GM19240 (cell line): Measurements from ENCODE around the gene BAZ1A.

Experiments
- DNase-seq: peaks from one replicate; pipeline ENCODE4 v3.0.0; 2011; ENCODE audit warnings: low spot score; ENCODE audit not compliant: insufficient read length

Gene BAZ1A, protein sequence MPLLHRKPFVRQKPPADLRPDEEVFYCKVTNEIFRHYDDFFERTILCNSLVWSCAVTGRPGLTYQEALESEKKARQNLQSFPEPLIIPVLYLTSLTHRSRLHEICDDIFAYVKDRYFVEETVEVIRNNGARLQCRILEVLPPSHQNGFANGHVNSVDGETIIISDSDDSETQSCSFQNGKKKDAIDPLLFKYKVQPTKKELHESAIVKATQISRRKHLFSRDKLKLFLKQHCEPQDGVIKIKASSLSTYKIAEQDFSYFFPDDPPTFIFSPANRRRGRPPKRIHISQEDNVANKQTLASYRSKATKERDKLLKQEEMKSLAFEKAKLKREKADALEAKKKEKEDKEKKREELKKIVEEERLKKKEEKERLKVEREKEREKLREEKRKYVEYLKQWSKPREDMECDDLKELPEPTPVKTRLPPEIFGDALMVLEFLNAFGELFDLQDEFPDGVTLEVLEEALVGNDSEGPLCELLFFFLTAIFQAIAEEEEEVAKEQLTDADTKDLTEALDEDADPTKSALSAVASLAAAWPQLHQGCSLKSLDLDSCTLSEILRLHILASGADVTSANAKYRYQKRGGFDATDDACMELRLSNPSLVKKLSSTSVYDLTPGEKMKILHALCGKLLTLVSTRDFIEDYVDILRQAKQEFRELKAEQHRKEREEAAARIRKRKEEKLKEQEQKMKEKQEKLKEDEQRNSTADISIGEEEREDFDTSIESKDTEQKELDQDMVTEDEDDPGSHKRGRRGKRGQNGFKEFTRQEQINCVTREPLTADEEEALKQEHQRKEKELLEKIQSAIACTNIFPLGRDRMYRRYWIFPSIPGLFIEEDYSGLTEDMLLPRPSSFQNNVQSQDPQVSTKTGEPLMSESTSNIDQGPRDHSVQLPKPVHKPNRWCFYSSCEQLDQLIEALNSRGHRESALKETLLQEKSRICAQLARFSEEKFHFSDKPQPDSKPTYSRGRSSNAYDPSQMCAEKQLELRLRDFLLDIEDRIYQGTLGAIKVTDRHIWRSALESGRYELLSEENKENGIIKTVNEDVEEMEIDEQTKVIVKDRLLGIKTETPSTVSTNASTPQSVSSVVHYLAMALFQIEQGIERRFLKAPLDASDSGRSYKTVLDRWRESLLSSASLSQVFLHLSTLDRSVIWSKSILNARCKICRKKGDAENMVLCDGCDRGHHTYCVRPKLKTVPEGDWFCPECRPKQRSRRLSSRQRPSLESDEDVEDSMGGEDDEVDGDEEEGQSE (N-terminal part only)

DNA sequence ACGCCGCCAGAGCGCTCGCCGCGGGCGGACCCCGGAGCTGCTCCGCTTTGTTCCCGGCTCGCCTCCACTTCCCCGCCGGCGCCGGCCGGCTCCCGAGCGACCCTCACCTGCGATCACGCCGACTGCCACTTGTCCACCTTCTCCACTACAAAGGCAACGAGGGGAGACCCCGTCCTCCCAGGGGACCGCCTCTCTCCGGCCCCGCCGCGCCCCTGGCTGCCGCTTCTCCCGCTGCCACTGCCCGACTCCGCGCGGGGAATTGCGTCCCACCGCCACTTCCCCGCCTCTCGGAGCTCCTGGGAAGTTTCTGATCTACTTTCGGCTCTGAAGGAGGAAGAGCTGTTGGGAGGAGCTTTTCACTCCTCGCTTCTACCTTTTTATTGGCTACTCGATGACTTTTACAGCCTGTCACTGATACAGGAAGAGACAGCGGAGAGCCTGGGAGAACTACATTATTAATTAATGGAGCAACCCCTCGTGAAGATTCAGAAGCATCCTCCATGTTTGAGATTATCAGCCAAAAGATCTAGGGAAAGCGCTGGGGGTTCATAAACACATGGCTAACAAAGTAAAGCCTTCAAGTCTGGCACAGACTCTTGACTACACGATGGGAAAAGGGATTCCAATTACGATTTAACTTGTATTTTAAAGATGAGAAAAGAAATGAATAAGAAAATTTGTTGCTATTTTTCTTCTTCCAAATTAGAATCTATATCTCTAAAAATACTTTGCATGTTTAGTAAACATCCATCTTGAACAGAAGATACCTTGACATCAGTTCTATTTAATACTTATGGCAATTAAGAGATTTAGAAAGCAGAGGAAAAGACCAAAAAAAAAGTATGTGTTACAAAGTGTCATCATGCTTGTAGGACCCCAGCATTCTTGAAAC is at the start of gene BAZ1A:
BAZ1A (minus strand) TSS at position 330 of the 892 bp plus-strand sequence. CDS start 756 bp downstream, outside the sequence.
- DNase-seq = peak; percentile 42

DNA sequence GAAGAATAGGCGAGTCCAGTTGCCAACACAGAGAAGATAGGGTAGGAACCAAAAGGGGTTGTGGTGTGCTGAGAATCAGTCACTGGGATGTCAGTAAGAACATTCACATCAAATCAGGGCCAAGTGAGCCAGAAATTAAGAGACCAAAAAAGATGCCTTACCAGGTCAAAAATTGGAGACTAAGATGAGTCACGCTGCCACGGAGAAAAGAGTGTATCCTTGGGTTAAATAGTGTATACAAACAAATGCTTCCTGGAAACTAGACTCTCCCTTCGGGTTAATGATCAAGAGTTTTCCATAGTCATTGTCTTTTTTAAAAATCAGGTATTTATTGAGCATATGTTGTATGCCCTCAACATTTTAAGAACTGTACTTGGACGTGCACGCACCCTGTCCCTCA is 45.2 kb upstream of the BAZ1A start:
- DNase-seq = no peak

DNA sequence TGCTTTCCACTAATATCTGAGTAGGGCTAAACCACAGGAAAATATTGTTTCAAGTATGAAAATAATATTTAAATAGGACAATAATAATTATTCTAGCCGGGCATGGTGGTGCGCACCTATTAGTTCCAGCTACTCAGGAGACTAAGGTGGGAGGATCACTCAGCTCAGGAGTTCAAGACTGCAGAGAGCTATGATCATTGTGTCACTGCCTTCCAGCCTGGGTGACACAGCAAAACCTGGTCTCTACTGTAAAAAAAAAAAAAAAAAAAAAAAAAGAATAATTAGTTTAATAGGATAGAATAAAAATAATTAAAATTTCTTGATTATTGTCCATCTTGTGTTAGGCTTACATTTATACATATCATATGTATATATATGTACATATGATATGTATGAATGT is 38.5 kb upstream of the BAZ1A start:
- DNase-seq = no peak

DNA sequence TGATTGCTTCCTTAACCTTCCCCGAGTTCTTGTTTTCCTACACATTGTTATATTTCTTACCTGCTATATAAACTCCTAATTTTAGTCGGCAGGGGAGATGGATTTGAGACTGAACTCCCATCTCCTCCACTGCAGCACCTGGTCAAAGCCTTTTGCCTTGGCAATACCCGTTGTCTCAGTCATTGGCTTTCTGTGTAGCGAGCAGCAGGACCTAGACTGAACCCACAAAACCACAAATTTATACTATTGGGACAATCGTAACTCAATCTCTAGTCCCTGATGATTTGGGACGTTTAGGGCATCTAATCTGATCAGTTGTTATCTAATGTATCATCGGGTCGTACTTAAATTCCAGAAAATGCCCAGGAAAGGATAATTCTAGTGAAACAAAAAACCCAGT is 37.8 kb upstream of the BAZ1A start:
- DNase-seq = no peak

DNA sequence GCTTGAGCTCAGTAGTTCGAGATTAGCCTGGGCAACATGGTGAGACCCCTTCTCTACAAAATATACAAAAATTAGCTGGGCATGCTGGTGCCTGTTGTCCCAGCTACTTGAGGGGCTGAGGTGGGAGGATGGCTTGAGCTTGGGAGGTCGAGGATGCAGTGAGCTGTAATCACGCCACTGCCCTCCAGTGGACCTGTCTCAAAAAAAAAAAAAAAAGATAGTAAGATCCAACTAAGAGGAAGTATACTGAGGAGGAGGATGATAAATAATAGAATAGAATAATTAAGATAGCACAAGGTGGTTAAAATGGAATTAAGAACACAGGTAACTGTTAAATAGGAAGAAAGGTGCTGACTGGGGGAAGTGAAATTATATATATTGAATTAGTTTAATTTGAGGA is 37.0 kb upstream of the BAZ1A start:
- DNase-seq = no peak

DNA sequence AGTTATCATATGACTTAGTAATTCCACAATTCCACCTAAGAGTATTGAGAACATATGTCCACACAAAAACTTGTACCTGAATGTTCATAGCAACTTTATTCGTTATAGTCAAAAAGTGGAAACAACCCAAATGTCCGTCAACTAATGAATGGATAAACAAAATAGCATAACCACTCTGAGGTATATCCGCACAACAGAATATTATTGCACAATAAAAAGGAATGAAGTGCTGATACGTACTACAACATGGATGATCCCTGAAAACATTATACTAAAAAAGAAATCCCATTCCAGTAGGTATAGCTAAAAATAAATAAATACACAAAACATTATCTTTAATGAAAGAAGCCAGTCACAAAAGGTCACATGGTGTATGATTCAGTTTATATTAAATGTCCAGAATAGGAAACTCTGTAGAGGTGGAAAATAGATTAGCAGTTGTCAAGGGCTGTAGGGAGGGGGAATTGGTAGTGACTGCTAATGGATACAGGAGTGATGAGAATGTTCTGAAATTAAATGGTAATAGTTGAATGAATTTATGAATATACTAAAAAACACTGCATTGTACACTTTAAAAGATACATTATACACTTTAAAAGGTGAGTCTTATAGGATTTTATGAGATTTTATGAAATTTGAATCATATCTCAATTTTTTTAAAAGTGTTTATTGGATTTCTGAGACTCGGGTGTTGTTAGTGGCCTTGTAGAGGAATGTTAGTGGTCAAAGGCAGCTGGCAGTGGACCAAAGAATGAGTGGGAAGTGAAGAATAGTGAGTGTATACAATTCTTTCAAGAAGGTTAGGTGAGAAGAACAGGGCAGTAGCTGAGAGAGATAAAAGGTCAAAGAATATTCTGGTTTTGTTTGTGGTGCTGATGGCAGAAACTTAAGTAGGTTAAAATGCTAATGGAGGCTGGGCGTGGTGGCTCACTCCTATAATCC is 36.3 kb upstream of the BAZ1A start:
- DNase-seq = no peak

DNA sequence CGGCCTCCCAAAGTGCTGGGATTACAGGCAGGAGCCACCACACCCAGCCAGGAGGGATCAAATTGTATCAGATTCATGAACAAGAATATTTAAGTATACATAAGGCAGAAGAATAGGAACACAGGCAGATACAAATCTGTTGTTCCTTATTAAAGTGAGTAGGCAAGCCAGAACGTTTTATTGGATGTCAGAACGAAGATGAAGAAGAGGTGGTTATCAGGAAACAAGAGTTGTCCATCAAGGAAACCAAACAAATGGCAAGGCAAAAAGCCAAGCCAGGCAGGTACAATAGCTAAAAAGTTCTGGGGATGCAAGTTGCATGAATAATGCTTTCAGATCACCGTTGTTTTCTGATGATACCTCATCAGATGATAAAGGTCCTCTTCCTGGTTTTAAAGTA is 31.1 kb upstream of the BAZ1A start:
- DNase-seq = no peak

DNA sequence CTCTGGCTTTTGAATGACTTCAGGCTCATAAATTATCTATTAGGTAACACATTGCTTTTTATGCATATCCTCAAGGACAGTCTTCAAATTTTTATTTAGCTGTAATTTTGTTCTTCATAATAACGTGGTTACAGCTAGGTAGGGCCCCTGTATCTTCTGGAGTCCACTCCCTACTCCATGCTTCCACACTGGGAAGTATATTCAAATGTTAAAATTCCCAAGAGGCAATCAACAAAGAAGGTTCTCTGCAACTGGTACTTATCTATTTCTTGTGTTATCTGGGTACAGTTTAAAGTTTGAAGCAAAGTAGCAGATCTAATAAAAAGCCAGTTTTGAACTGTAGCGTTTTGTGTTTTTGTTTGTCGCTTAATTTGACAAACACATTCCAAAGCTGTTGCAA is 20.1 kb upstream of the BAZ1A start:
- DNase-seq = no peak

DNA sequence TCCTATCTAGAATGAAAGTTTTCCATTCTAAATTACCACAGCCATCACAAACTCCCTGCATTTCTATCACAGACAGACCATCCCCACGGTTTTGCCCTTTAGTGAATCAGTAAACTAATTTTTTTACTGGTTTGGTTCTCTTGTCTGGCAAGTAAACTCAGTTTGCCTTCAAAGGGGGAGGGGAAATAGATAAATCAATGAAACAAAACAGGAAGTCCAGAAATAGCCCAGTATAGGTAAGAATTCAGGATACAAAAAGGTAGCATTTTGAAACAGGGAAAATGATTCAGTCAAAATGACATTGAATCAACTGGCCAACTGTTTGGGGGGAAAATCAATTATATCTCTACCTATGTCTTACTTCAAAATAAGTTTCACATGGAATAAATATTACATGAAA is 15.8 kb upstream of the BAZ1A start:
- DNase-seq = no peak

DNA sequence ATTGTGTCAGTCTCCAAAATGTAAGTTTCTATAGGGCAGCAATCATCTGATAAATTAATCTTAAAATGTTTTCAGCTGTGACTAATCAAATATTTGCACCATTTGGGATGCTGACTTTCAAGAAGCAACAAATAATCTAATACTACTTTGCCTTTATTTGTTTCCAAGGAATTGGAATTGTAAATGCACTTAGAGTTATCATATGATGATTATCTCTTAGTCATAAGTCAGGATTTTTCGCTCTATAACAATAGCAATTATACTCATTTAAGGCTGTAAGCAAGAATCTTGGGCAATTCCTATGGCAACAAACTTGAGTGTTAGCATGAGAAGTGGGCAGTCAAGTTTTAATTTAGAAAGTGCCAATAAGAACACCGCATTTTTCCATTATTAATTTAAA is 13.0 kb upstream of the BAZ1A start:
- no peak for DNase-seq

DNA sequence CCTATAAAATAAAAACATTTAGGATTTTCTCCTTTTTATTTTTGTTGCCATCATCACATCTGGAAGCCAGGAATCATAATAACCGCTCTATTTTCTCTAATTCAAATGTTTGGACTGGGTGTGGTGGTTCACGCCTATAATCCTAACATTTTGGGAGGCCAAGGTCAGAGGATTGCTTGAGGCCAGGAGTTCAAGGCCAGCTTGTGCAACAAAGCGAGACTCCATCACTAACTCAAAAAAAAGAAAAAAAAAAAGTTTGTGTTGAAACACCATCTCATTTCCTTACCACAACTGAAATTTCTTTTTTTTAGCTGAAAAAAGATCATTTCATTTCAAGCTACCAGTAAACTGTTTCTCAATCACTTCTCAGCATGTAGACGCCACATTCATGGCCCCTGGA is 8.8 kb upstream of the BAZ1A start:
- DNase-seq = no peak

DNA sequence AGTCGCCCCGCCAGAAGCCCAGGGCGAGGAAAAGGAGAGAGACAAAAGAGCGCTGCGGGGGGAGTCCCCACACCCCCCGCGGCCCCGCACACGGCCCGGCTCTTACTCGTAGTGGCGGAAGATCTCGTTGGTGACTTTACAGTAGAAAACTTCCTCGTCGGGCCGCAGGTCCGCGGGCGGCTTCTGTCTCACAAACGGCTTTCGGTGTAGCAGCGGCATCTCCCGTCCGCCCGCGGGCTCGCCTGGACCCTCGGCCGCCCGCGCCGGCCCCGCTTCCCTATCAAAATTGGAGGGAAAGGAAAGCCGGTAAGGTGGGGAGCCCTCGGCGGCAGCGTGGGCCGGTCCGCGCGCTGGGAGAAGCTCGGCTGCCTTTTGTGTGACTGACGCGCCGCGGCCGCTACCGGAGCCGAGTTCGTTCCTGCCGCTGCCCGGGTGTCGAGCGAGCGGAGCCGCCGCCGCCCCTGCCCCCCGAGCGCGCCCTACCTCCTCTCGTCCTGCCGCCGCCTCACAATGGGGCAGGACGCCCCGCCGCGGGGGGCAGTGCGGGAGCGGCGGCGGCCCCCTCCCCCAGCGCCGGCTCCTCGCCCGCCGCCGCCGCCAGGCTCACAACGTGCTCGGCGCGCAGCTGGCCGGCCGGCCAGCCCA is 652 bp downstream of the BAZ1A start:
- peak; percentile 6 for DNase-seq

DNA sequence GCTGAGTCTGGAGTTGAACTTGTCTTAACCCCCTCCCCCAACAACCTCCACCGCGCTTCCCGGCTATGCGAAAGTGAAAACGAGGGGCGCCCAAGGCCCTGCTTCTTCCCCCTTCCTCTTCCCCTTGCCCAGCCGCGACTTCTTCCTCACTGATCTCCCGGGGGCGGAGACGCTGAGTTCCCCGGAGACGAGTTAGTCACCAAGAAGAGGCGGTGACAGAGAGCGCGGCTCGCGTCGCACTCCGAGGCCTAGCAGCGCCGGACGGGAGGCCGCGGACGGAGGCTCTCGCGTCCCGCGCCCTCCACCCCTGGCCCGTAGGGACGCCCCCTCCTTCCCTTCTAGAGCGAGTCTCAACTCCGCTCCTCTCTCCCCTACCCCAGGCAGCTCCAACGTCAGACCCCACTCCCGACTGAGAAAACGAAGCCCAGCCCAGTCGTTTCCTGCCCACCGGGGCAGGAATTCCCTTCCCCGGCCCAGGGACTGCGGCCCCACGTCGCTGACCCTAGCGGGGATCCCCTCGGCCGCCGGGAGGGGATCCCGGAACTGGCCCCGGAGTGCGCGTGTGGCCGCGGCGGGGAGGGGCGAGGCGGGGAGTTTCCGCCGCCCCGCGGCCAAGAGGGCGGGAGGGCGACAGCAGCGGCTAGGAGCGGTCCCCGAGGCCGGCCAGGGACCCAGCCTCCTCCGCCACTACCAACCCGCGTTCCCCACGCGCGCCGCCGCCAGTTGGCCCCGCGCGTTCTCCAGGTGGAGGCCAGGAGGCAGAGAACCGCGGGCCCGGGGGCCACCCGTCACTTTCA is 1.4 kb downstream of the BAZ1A start:
- peak; percentile 36 for DNase-seq

DNA sequence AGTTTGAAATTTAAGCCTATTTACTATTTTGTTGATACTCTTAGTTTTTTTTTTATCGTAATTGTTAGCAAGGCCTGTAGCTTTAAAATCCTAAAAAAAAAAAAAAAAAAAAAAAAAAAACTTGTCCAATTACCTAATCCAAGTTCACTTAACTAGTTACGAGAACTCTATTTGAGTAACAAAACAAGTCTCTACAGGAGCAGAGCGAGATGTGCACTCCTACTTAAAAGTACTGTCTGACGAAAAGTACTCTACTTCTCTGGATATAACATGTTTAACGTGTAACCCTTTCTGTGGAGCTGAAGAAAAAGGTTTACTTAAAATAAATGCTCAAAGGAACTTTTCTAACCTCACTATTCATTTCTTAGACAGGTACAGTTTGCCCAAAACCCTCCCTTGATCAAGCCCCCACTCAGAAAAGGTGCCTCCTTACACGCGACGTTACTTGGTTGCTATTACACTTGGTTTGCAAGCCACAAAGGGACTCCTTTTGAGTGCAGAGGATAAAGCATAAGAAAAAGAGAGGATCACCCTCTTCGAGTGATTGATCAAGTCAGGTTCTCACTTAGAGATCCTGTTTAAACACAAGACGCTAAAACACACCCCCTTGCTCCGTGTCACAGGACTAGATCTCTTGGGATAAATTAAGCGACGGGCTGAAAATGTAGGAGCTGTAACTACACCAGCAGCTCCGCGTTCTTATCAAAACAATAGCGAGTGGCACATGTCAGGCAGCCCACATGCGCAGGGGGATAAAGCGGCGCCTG is 2.2 kb downstream of the BAZ1A start:
- DNase-seq = no peak

DNA sequence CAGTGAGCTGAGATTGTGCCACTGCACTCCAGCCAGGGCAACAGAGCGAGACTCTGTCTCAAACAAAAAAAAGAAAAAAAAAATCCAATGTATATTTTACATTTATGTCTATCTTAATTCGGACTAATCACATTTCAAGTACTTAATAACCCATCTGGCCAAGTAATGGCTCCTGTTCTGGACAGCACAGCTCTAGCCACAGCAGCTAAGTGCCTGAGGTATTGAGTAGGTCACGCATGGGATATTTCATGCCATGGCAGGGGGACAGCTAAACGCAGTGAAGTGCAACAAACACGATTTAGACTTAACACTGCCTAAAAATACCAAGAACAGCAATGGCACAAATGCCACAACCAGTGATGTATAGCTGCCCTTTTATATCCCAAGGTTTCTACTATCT is 8.0 kb downstream of the BAZ1A start:
- DNase-seq = no peak

DNA sequence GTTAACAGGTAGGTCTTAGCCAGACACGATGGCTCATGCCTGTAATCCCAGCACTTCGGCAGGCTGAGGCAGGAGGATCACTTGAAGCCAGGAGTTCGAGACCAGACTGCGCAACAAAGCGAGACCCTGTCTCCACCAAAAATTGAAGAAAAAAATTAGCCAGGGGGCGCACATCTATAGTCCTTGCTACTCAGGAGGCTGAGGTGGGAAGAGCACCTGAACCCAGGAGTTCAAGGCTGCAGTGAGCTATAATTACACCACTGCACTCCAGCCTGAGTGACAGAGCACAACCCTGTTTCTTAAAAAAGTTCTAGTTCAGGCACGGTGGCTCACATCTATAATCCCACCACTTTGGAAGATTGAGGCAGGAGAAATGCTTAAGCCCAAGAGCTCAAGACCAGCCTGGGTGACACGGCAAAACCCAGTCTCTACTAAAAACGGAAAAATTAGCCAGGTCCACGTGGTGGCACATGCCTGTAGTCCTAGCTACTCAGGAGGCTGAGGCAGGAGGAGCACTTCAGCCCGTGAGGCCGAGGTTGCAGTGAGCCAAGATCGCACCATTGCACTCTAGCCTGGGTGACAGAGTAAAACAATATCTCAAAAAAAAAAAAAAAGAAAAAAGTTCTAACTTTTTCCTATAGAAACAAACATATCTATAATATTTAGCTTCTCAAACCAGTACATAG is 9.1 kb downstream of the BAZ1A start:
- no peak for DNase-seq

DNA sequence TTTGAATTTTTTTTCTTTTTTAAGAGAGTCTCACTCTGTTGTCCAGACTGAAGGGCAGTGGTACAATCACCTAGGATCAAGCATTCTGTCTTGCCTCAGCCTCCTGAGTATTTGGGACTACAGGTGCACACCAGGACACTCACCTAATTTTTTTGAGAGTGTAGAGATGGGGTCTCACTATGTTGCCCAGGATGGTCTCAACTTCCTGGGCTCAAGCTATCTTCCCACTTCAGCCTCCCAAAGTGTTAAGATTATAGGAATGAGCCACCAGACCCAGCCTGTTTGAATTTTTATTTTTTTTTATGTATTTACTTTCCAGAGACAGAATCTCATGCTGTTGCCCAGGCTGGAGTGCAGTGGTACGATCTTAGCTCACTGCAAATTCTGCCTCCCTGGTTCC is 11.3 kb downstream of the BAZ1A start:
- no peak for DNase-seq
